HG03378 (cell line): Measurements from ENCODE around the gene MOB3B.

Experiments used
- ATAC-seq: cut with Tn5 transposase; IDR thresholded peaks from one replicate; pipeline ENCODE4 v1.9.1; 2021; ENCODE audit warnings: mild to moderate bottlenecking, moderate library complexity; ENCODE audit not compliant: unreplicated experiment

The MOB3B gene

DNA sequence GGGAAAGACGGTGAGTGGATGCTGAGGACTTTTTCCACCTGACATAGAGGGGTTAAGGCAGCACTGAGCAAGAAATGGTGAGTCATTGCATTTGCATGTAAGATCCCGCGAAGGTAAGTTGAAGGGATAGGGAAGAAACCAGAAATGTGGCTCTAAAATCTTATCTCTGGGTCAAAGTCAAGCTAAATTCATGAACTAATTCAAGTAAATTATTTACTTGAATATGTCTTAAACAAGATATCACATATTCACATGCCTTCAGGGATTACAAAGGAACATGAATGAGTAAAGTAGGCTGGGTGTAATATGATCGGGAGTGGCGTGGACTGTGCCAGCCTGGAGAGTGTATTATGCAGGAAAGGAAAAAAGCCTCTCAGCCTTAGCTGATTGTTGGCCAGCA lies 158.2 kb downstream of the MOB3B start:
- ATAC-seq = no peak

GRCh38 chr9:27369591-27369990 lies 160.0 kb downstream of the MOB3B start:
- no peak for ATAC-seq

- no peak for ATAC-seq
These were observed 161.2 kb downstream of the MOB3B start for GRCh38 chr9:27368316-27368985.

- no peak for ATAC-seq
These were observed 161.7 kb downstream of the MOB3B start for GRCh38 chr9:27367921-27368315.

- peak; percentile 68 for ATAC-seq
These were observed 162.3 kb downstream of the MOB3B start for GRCh38 chr9:27367175-27367798.

DNA sequence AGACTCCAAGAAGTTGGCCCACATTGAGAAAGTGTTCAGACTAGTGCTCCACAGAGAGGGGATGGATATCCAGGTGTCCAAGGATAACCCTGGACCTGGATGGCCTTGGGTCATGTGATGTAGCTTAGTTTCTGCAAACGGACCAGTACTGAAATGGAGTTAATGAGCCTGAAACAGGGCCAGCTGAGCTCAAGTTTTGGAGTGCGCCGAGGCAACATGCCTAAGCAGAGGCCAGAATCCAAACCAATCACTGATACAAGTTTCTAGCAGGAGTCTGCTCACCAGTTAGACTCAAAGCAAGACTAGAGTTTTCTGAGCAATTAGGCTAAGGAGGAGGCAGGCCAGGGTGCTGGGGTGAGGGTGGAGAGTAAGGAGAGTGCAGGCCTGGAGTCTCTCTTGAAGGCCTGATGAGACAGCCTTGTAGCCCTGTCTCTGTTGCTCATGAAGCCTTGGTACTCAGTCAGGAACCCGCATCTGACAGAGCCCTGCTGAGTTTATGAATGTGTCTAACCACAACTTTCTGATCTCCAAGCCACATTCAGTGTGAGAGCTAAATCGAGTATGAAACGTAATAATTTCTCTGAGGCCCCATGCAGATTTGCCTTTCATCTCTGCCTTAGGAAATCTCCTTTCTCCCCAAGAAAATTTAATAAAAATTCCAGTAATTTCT lies 163.8 kb downstream of the MOB3B start:
- peak; percentile 91 for ATAC-seq

- no peak for ATAC-seq
These were observed 167.0 kb downstream of the MOB3B start for GRCh38 chr9:27362447-27363210.

GRCh38 chr9:27361492-27361891 lies 168.1 kb downstream of the MOB3B start:
- ATAC-seq = no peak

DNA sequence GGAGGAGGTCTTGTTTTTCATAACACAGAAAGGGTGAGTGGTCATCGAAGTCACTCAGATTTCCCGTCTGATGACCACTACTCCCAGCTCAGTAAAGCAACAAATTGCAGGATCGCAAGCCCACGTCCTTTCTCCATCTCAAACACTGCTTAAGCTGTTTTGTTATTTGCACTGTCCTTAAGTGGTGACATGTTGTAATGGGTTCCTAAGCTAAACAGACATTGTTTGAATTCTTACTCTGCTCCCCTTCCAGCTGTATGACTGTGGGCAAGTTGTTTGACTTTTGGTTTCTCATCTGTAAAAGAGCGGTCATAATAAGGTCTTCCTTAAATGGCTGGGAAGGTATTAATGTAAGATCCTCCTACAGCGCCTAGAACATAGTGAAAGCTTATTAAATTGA lies 169.9 kb downstream of the MOB3B start:
- no peak for ATAC-seq

DNA sequence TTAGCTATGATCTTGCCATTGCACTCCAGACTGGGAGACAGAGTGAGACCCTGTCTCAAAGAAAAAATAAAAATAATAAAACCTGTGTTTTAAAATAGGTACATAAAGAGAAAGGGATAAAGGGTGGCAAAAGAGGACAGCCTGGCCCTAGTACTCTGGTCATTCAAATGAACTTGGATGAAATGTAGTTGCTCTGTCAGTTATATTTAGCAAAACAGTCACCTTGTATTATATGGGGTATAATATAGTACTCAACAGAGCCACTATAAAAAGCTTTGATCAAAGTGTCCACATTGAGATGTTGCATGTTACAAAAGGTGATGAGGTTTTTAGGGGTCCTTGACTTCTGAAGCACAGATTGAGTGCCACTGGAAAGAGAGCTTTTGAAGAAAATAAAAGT lies 171.6 kb downstream of the MOB3B start:
- no peak for ATAC-seq

- ATAC-seq = no peak
These were observed 173.2 kb downstream of the MOB3B start for GRCh38 chr9:27356446-27356845.

- ATAC-seq = no peak
These were observed 174.4 kb downstream of the MOB3B start for GRCh38 chr9:27355166-27355565.

- ATAC-seq = peak; percentile 89
These were observed 176.0 kb downstream of the MOB3B start for GRCh38 chr9:27353474-27354229.

GRCh38 chr9:27353166-27353473 lies 176.5 kb downstream of the MOB3B start:
- no peak for ATAC-seq

GRCh38 chr9:27352457-27353165 lies 177.0 kb downstream of the MOB3B start:
- peak; percentile 49 for ATAC-seq

DNA sequence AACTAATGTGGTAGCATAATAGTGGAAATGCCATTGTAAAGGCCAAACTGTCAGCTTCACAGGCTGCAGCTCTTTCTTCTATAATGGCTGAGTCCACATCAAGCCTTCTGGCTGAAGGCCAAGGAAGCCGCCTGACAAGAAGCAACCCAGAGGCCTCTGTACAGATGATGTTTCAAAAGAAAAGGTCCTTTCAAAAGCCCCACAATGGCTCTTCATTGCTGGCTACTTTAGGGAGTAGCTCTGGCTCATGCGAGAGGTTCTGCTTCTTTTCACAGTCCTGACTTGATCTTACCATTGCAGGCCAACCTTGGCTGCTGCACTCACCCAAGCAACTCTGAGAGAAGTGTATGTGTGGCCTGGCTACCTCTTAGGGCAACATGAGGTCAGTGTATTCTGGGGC lies 178.2 kb downstream of the MOB3B start:
- ATAC-seq = no peak

DNA sequence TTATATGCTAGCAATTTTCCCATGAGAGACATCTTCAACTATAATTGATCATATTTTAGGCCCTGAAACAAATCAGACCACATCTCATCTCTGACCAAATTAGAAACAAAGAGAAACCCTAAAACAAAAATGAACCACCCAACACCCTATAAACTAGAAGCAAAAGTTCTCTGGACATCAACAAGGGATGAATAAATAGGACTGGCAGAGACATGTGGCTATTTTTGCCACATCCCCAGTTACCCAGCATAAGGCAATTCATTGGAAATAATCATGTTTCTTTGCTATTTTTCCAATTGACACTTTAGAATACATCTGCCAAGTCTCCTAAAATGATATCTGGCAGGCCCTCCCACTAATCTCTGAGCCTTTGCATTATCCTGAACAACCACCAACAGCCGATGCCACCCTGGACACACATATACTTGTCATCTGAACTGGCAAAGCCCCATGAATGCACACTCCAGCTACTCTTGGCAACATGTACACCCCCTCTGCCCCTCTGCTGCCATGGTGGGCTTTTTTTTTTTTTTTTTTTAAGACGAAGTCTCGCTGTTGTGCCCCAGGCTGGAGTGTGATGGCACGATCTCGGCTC lies 179.1 kb downstream of the MOB3B start:
- no peak for ATAC-seq

DNA sequence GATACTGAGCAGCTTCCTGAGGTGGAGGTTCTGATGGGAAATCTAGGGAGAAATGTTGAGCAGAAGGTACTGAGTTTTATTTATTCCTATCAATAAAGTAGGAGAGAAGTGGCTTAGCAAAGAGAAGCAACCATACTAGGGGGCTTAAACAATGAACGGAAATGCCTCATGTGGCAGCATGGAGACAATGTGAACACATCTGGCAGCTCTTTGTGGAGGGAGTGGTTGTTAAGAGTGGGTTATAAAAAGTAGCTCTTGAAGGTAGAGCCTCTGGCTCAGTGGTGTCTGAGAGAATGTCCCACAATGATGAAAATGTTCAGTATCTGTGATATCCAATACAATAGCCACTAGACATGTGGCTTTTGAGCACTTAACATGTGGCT lies 179.9 kb downstream of the MOB3B start:
- ATAC-seq = no peak

DNA sequence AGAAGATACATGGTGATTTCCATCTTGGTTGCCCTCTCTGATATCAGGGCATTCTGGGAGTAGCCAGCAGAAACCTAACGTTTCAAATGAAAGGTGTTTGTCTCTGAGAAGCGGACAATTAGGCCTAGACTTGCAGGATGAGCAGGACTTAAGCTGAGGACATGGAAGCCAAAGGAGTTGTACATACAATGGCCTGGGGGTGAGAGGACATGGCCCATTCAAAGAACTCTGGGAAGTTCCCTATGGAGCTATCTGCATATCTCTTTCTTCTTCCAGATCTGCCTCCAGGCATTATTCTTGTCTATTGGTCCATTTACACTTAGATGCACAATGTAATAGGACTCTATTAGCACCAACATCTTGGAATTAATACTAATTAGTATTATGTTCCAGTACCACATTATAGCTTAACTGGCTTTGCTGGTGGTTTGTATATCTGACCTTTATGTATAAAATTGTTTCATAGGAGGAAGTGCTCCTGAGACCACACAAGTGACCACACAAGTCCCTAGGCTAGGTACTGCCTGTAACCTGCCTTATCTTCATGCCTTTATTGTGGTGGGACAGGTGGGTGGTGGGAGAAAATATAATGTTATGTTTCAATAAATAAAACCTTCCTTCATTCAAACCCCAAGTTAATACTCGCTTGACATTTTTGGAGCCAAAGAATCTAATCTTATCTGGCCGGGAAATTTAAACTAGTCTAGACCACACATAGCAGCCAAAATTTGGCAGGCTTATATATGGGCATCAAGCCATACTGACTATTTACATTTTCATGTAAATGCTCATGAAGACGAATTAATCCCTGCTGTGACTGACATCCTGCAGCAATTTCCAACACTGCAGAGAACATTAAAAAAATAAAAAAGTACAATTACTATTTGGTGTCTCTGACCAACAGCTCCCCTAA lies 180.6 kb downstream of the MOB3B start:
- no peak for ATAC-seq
